WERI-Rb-1 (cell line): ENCODE measurements around the gene KRT9.

ENCODE experiments used
- DNase-seq: peaks from one replicate; pipeline ENCODE4 v3.0.0-alpha.2; 2020
- H3K27ac ChIP-seq: fragments of 250-450 bp; sonication (Bioruptor Pico); 2 replicates; pipeline ENCODE4 v1.5.1; 2020; ENCODE audit warnings: mild to moderate bottlenecking, moderate library complexity
- H3K27me3 ChIP-seq: fragments of 250-450 bp; sonication (Bioruptor Pico); 2 replicates; pipeline ENCODE4 v1.5.1; 2021; ENCODE audit warnings: mild to moderate bottlenecking, low read depth, moderate library complexity; ENCODE audit not compliant: insufficient read depth, severe bottlenecking
- H3K36me3 ChIP-seq: fragments of 250-450 bp; sonication (Bioruptor Pico); 2 replicates; pipeline ENCODE4 v1.5.1; 2020; ENCODE audit warnings: mild to moderate bottlenecking, moderate library complexity
- H3K4me3 ChIP-seq: 2 replicates; pipeline ENCODE4 v1.5.1; 2011; ENCODE audit warnings: low read depth, mild to moderate bottlenecking, control low read depth, low read length
- H3K9me3 ChIP-seq: fragments of 250-450 bp; sonication (Bioruptor Pico); 2 replicates; pipeline ENCODE4 v1.5.1; 2021; ENCODE audit warnings: mild to moderate bottlenecking, moderate library complexity; ENCODE audit not compliant: severe bottlenecking
- TF ChIP-seq, protein P1 (sequence below): IDR thresholded peaks from 2 replicates; pipeline ENCODE4 v1.5.1; 2011; ENCODE audit warnings: low read depth, mild to moderate bottlenecking, control low read depth, inconsistent platforms, low read length

The KRT9 gene

DNA sequence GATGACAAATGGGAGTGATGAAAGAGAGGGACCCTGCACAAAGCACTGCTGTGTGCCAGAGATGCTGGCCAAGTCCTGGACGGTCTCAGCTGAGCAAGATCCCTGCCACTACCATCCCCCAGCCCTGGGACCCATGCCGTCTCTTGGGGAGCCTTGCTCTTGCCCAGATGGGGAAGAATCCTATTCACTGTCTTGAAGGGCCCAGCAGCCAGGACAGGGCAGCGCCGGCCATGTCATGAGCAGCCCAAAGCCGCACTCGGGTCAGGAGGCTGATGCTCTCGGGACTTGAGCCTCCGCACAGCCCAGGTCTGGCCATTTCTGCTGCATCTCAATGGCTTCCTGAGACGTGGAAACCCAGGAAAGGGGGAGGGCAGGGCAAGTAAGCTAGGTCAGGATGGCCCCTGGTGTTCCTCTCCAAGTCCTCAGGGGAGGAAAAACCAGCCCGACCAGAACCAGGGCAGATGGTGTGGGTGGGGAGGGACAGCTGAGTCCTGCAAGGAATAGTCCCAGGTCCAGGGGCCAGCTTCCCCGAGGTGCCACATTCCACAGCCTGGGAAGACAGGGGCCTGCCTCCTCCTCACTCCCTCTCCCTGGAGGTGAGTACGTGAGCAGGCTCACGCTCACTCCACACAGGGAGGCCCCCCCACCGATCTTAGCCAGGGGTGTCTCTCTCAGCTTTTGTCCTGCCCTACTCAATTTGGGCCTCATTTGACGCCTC is 35.9 kb downstream of the KRT9 start:
- Histone ChIP-seq H3K9me3 (no peaks in the 10 kb centered on the region), H3K36me3 (no peaks in the 10 kb centered on the region), H3K27me3 (no peaks in the 10 kb centered on the region), H3K4me3 (no peak overlapping the region), H3K27ac (no peak overlapping the region)
- no peak for DNase-seq
- TF ChIP-seq, protein P1, sequence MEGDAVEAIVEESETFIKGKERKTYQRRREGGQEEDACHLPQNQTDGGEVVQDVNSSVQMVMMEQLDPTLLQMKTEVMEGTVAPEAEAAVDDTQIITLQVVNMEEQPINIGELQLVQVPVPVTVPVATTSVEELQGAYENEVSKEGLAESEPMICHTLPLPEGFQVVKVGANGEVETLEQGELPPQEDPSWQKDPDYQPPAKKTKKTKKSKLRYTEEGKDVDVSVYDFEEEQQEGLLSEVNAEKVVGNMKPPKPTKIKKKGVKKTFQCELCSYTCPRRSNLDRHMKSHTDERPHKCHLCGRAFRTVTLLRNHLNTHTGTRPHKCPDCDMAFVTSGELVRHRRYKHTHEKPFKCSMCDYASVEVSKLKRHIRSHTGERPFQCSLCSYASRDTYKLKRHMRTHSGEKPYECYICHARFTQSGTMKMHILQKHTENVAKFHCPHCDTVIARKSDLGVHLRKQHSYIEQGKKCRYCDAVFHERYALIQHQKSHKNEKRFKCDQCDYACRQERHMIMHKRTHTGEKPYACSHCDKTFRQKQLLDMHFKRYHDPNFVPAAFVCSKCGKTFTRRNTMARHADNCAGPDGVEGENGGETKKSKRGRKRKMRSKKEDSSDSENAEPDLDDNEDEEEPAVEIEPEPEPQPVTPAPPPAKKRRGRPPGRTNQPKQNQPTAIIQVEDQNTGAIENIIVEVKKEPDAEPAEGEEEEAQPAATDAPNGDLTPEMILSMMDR, result no peak

DNA sequence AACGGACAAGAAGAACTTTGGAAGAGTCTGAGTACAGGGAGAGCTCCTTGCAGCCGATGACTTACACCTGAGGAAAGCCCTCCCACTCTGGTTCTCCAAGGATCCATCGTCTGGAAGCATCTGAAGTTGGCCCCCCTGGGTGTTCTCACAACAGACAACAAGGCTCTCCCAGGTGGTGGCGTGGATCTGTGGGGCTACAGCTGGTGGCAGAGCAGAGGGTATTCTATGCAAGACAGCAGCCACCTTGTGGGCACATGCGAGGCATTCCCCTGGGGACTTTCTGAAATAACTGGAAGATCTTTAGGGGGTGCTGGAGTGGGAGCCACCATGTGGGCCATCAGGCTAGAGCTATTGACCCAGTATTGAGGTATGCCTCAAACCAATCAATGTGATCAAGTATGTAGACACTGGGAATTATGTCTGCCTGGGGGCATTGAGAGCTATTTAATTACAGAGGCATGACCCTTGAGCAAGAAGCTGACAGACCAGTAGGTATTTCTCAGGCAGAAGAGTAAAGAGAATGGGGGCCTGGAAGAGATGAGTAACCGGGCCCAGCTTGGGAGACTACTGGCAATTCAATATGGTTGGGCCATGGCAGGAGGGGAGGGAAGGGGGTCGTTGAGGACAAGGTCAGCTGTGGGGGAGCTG is 36.8 kb downstream of the KRT9 start:
- Histone ChIP-seq H3K9me3 (no peaks in the 10 kb centered on the region), H3K4me3 (no peak overlapping the region), H3K27me3 (no peaks in the 10 kb centered on the region), H3K27ac (no peak overlapping the region), H3K36me3 (no peaks in the 10 kb centered on the region)
- DNase-seq, result no peak
- TF ChIP-seq, protein P1, result peak; percentile 12; the same call in 1 of the 2 replicates

DNA sequence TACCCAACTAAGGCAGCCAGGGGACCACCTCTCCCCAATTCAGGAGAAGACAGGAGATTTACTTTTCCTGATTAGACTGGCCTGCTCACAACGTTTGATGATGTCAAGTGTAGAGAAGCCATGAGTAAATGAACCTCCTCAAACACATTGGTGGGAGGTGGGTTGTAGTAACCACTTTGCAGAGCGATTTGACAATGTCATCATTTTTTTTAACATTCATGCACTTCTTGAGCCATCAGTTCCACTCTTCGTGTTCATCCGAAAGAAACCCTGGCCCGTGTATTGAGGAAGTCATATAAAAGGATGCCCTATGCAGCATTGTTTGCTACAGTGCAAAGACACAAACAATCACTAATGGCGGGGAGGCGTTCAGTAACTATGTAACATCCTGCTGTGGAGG is 38.2 kb downstream of the KRT9 start:
- no peak for DNase-seq
- TF ChIP-seq, protein P1, result no peak
- H3K4me3 ChIP-seq, result no peak overlapping the region
- H3K27ac ChIP-seq, result no peak overlapping the region
- no peaks in the 10 kb centered on the region for H3K36me3 ChIP-seq
- no peaks in the 10 kb centered on the region for H3K27me3 ChIP-seq
- no peaks in the 10 kb centered on the region for H3K9me3 ChIP-seq

DNA sequence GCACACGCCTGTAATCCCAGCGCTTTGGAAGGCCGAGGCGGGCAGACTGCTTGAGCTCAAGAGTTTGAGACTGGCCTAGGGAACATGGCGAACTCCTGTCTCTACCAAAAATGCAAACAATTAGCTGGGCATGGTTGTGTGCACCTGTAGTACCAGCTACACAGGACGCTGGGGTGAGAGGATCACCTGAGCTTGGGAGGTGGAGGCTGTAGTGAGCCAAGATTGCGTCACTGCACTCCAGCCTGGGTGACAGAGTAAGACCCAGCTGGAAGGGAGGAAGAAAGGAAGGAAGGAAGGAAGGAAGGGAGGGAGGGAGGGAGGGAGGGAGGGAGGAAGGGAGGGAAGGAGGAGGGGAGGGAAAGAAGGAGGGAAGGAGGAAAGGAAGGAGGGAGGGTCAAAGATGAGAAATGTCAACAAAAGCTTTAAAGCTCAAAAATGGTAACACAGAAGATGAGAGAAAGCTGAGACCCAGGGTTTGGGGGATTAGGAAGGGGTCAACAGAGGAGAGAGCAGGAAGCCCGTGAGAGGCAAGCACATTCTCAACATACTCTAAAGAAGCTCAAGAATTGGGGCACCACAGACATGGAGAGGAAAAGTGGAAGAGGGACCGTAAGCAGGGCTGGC is 38.8 kb downstream of the KRT9 start:
- TF ChIP-seq, protein P1, result no peak
- Histone ChIP-seq H3K4me3 (no peak overlapping the region), H3K27me3 (no peaks in the 10 kb centered on the region), H3K36me3 (no peaks in the 10 kb centered on the region), H3K9me3 (no peaks in the 10 kb centered on the region), H3K27ac (no peak overlapping the region)
- no peak for DNase-seq

DNA sequence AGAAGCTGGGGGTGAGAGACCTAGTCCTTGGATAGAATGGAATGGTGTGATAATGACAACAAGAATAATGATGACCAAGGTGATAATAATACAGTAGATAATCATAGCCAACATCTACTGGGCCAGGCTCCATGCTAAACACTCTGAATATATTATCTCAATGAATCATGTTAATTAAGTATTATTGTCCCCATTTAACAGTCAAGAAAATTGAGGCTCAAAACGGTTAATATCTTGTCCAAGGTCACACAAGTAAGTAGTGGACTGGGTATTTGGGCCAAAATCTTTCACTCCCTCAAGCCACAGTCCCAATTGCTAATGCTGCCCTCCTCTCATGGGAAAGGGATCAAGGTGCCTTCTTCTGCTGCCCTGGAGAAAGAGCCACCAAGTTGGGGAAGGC is 39.9 kb downstream of the KRT9 start:
- H3K4me3 ChIP-seq, result no peak overlapping the region
- H3K27ac ChIP-seq, result no peak overlapping the region
- DNase-seq, result no peak
- H3K9me3 ChIP-seq, result peaks cover 4% of the 10 kb centered on the region
- no peaks in the 10 kb centered on the region for H3K36me3 ChIP-seq
- H3K27me3 ChIP-seq, result no peaks in the 10 kb centered on the region
- TF ChIP-seq, protein P1, result no peak
